GM18505 (cell line): ENCODE results near the gene MYL10.

ENCODE experiments used
- ATAC-seq: cut with Tn5 transposase; IDR thresholded peaks from one replicate; pipeline ENCODE4 v1.9.1; 2021; ENCODE audit not compliant: unreplicated experiment
- POLR2A ChIP-seq: IDR thresholded peaks from 4 replicates; pipeline ENCODE4 v1.6.1; 2011; ENCODE audit warnings: borderline replicate concordance; ENCODE audit not compliant: insufficient read depth, insufficient read length; ENCODE audit errors: extremely low read depth

Gene MYL10

GRCh38 chr7:101589976-101590662 lies 39.0 kb downstream of the MYL10 start:
- no peak for TF ChIP-seq POLR2A
- ATAC-seq = no peak

GRCh38 chr7:101589052-101589451 lies 40.0 kb downstream of the MYL10 start:
- no peak for TF ChIP-seq POLR2A
- ATAC-seq = no peak

GRCh38 chr7:101588131-101588935 lies 40.8 kb downstream of the MYL10 start:
- no peak for TF ChIP-seq POLR2A

GRCh38 chr7:101586906-101587677 lies 42.0 kb downstream of the MYL10 start:
- no peak for TF ChIP-seq POLR2A
- no peak for ATAC-seq

More at GRCh38 chr7:101588131-101588935, 40.8 kb downstream of the MYL10 start:
- ATAC-seq = no peak

GRCh38 chr7:101586078-101586905 lies 42.8 kb downstream of the MYL10 start:
- no peak for ATAC-seq
- no peak for TF ChIP-seq POLR2A

DNA sequence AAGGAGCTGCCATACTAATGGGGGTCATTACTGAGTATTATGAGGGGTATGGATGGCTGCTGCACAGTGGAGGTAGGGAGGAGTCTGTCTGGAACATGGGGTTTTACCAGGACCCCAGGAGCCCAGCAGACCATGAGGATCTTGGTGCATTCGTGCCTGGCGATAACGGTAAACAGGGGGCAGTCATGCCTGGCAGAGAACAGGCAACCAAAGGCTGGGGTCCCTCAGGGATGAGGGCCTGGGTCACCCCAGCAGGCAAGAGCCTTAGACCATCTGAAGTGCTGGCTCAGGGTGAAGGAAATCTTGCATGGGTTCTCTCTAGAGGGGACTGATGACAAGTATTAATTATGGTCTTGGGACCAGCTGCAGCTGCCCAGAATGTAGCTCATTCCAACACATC lies 46.1 kb downstream of the MYL10 start:
- no peak for TF ChIP-seq POLR2A
- ATAC-seq = no peak

GRCh38 chr7:101581891-101582290 lies 47.2 kb downstream of the MYL10 start:
- no peak for TF ChIP-seq POLR2A
- no peak for ATAC-seq

DNA sequence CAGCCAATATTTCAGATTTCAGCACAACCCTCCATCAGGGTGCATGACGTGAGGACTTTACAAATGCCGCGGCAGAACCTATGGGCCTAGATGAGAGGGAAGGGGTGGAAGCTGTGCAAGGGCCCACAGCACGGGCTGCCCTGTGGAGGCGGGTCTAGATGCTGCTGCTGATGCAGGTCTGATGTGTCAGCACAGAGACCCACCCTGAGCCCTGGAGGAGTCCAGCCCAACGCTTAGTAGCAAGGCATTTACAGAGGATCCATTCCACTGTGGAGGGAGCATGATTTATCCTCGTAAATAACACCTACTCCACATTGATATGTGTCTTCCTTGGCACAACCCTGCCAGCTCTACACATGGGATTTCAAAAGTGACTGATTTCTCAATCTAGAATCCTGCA lies 48.5 kb downstream of the MYL10 start:
- no peak for ATAC-seq
- TF ChIP-seq POLR2A = no peak

DNA sequence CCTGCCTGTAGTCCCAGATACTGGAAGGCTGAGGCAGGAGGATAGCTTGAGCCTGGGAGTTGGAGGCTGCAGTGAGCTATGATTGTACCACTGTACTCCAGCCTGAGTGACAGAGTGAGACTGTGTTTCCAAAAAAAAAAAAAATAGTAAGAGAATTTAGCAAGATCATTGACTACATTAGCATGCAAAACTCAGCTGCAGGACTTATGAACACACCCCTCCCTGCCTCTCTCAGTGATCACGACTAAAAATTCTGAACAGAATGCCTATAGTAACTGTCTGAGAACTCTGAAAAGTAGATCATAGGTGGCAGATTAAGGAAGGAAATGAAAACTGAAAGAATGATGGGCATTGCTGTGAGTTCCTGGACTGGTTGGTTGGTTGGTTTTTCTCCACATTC lies 50.5 kb downstream of the MYL10 start:
- no peak for TF ChIP-seq POLR2A
- no peak for ATAC-seq

GRCh38 chr7:101576998-101577397 lies 52.1 kb downstream of the MYL10 start:
- TF ChIP-seq POLR2A = no peak
- ATAC-seq = no peak

DNA sequence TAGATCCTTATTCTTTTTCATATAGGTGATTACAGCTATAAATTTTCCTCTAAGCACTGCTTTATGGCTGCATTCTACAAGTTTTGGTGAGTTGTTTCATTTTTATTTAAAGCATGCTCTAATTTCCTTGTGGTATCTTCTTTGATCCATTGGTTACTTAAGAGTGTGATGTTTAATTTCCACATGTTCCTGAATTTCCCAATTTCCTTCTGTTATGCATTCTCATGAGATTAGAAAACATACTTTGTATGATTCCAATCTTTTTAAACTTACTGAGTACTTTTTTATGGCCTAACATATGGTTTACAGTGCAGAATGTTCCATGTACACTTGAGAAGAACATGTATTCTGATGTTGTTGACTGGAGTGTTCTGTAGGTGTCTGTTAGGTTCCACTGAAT lies 53.4 kb downstream of the MYL10 start:
- ATAC-seq = no peak
- no peak for TF ChIP-seq POLR2A

GRCh38 chr7:101575168-101575567 lies 53.9 kb downstream of the MYL10 start:
- no peak for TF ChIP-seq POLR2A

GRCh38 chr7:101572156-101572555 lies 56.9 kb downstream of the MYL10 start:
- TF ChIP-seq POLR2A = no peak
- ATAC-seq = no peak

More at GRCh38 chr7:101575168-101575567, 53.9 kb downstream of the MYL10 start:
- ATAC-seq = no peak
